Measurements from ENCODE around the gene BTNL9. TPM values are rescaled to one million over a fixed set of nuclear protein-coding genes. Genes with fewer than 3 reads are reported as not detected.

BTNL9 gene
- total RNA-seq, 1 experiment from 2014 or later: 0.96 TPM

GRCh38 chr5:181035991-181036815 is 3.9 kb upstream of the BTNL9 start:
- Mint-ChIP-seq H3K4me1 (peaks cover 8 to 22% of the 10 kb centered on the region in 2 experiments), H3K27me3 (ENCODE audit: low read depth) (peaks cover 40% of the 10 kb centered on the region)

More at GRCh38 chr5:181035991-181036815, 3.9 kb upstream of the BTNL9 start:
- no peaks in the 10 kb centered on the region for H3K79me1 ChIP-seq (ENCODE audit: insufficient read depth, low read depth, low read length, poor library complexity, severe bottlenecking)
- TF ChIP-seq CTCF (conservative IDR thresholded peaks at IDR 0.05): no peak
- H3K9me3 ChIP-seq (ENCODE audit: control insufficient read depth, low read depth, low read length): no peaks in the 10 kb centered on the region
- no peak overlapping the region for H4K5ac ChIP-seq (ENCODE audit: insufficient read length, low read depth, low read length)
- H4K8ac ChIP-seq (replicated peaks; ENCODE audit: insufficient read length, low read depth, low read length): no peak overlapping the region
- no peak overlapping the region for H3K27ac ChIP-seq (ENCODE audit: insufficient read length, low read depth, low read length)
- H3T11ph ChIP-seq (ENCODE audit: low read length): no peak overlapping the region
- H3K36me3 Mint-ChIP-seq (ENCODE audit: insufficient read depth in 1 of 3, low read depth in 3 of 3): no peaks in the 10 kb centered on the region
- H2BK20ac ChIP-seq (ENCODE audit: low read depth, low read length, poor library complexity, severe bottlenecking): no peak overlapping the region
- no peaks in the 10 kb centered on the region for H3K4me1 ChIP-seq (ENCODE audit: insufficient read depth, low read length)
- H2BK5ac ChIP-seq (ENCODE audit: insufficient read length, low read length): no peak overlapping the region
- no peak overlapping the region for H3K18ac ChIP-seq (ENCODE audit: insufficient read length, low read depth, low read length)
- no peak overlapping the region for H3K14ac ChIP-seq (ENCODE audit: insufficient read depth, low read length)
- H3K79me2 ChIP-seq (ENCODE audit: insufficient read depth, low read length): no peaks in the 10 kb centered on the region
- no peak overlapping the region for H3K56ac ChIP-seq (ENCODE audit: insufficient read length, low read depth, low read length)
- no CpG with 5 or more reads among the region's 20 CpGs for WGBS (ENCODE audit: extremely low coverage, insufficient read length, low lambda C conversion rate)
- H2AK5ac ChIP-seq (ENCODE audit: insufficient read length, low read length): no peak overlapping the region
- peak overlapping the region in 1 of 3 experiments; percentile 35; a peak in 2 of 7 replicates for H3K27ac Mint-ChIP-seq
- no peaks in the 10 kb centered on the region for H4K20me1 ChIP-seq (ENCODE audit: control insufficient read depth, insufficient read depth, insufficient read length)
- DNase-seq: no peak
- H3K9ac ChIP-seq (ENCODE audit: extremely low read depth, insufficient read length, low read length): no peak overlapping the region
- no peak overlapping the region; a peak in 1 of 5 replicates for H3K4me3 Mint-ChIP-seq
- H3K4me2 ChIP-seq (ENCODE audit: insufficient read depth, insufficient read length, low read length): no peak overlapping the region
- H2BK12ac ChIP-seq (ENCODE audit: insufficient read length, low read depth, low read length): no peak overlapping the region
- H3K4ac ChIP-seq (ENCODE audit: low read depth, low read length): no peak overlapping the region
- H2BK15ac ChIP-seq (ENCODE audit: low read depth, low read length): no peak overlapping the region
- no peak overlapping the region for H2AFZ ChIP-seq (ENCODE audit: low read length)
- peaks cover 4 to 11% of the 10 kb centered on the region in 2 experiments; a peak in 4 of 5 replicates for H3K9me3 Mint-ChIP-seq
- H4K91ac ChIP-seq (ENCODE audit: insufficient read length, low read depth, low read length): no peak overlapping the region
- H3K23ac ChIP-seq (ENCODE audit: insufficient read length, low read depth, low read length): no peak overlapping the region
- H3K23me2 ChIP-seq (ENCODE audit: insufficient read length, low read depth, low read length, poor library complexity, severe bottlenecking): no peaks in the 10 kb centered on the region
- H2BK120ac ChIP-seq (ENCODE audit: low read depth, low read length, poor library complexity, severe bottlenecking): no peak overlapping the region
- no peaks in the 10 kb centered on the region for H3K27me3 ChIP-seq (ENCODE audit: insufficient read depth, low read length)
